GM12878 (cell line): ENCODE data around the gene SP6. TPM values are rescaled to one million over a fixed set of nuclear protein-coding genes. Genes with fewer than 3 reads are reported as not detected.

Source experiments
- ATAC-seq: fragments of 200-7000 bp; cut with Tn5 transposase; 3 replicates; pipeline ENCODE4 v1.9.1; 2020; ENCODE audit warnings: mild to moderate bottlenecking, moderate library complexity
- BruUV-seq: library from RNA; stranded (reverse); fragments of 400-500 nt; replicated peaks from 2 replicates; lab custom pipeline; 2021; lab: Mats Ljungman, UMichigan
- CTCF ChIA-PET: fragments of 300-600 bp; sonication (Branson Sonifier 250); formaldehyde crosslinking; extraction: SDS; loops from one replicate; lab custom pipeline; 2021; ENCODE audit warnings: inconsistent platforms; lab: Yijun Ruan, JAX
- POLR2A ChIA-PET: fragments of 350-600 bp; formaldehyde crosslinking; extraction: SDS; loops from one replicate; lab custom pipeline; 2021; ENCODE audit warnings: inconsistent platforms; lab: Charles Lee
- RAD21 ChIA-PET: fragments of 300-600 bp; sonication (Branson Sonifier 250); formaldehyde crosslinking; loops from one replicate; lab custom pipeline; 2023; ENCODE audit warnings: antibody characterized with exemption; ENCODE audit not compliant: unreplicated experiment; lab: Charles Lee
- SMC1A ChIA-PET: fragments of 300-600 bp; sonication (Branson Sonifier 250); formaldehyde crosslinking; loops from one replicate; lab custom pipeline; 2023; ENCODE audit not compliant: unreplicated experiment, uncharacterized antibody; lab: Charles Lee
- DNase-seq: peaks from one replicate; pipeline ENCODE4 v3.0.0-alpha.2; 2011; ENCODE audit warnings: low read depth, low spot score
- FAIRE-seq: peaks from 3 replicates; lab custom pipeline; 2011; peaks lifted over from hg19 to GRCh38; lab: Jason Lieb, UNC
- H2AFZ ChIP-seq: 2 replicates; pipeline ENCODE4 v1.6.0; 2011; ENCODE audit warnings: low read depth, low read length, control low read depth; ENCODE audit not compliant: control insufficient read depth
- H3K27ac ChIP-seq: 2 replicates; pipeline ENCODE4 v1.5.1; 2011; ENCODE audit warnings: control low read depth; ENCODE audit not compliant: control insufficient read depth, insufficient read depth
- H3K27me3 ChIP-seq, 2 experiments: replicated peaks in 1 of 2; 2 replicates each; pipeline versions ENCODE4 v1.6.0 to v1.6.1; 2011; ENCODE audit warnings: low read length in 1 of 2; ENCODE audit not compliant: control insufficient read depth in 2 of 2, insufficient read depth in 2 of 2
- H3K36me3 ChIP-seq, 2 experiments: 2 replicates each; pipeline ENCODE4 v1.5.1; 2011; ENCODE audit warnings: low read length in 1 of 2; ENCODE audit not compliant: control insufficient read depth in 2 of 2, insufficient read depth in 2 of 2
- H3K4me1 ChIP-seq: 2 replicates; pipeline ENCODE4 v1.6.1; 2011; ENCODE audit warnings: mild to moderate bottlenecking, low read length, moderate library complexity, mixed read lengths; ENCODE audit not compliant: control insufficient read depth, insufficient read depth
- H3K4me2 ChIP-seq: 2 replicates; pipeline ENCODE4 v1.6.0; 2011; ENCODE audit warnings: control low read depth; ENCODE audit not compliant: control insufficient read depth, insufficient read depth
- H3K4me3 ChIP-seq: fragments of 200-600 bp; sonication (generic); 2 replicates; pipeline ENCODE4 v1.5.1; 2016
- H3K79me2 ChIP-seq: 2 replicates; pipeline ENCODE4 v1.6.0; 2011; ENCODE audit warnings: low read length; ENCODE audit not compliant: control insufficient read depth, insufficient read depth
- H3K9ac ChIP-seq: 2 replicates; pipeline ENCODE4 v1.8.0; 2011; ENCODE audit warnings: low read length, control low read depth, mixed read lengths; ENCODE audit not compliant: control insufficient read depth, insufficient read depth
- H3K9me3 ChIP-seq: replicated peaks from 3 replicates; pipeline ENCODE4 v1.5.1; 2011; ENCODE audit warnings: mild to moderate bottlenecking, low read length; ENCODE audit not compliant: control insufficient read depth, insufficient read depth
- H4K20me1 ChIP-seq: 2 replicates; pipeline ENCODE4 v1.6.0; 2011; ENCODE audit not compliant: control insufficient read depth, insufficient read depth
- BRCA1 ChIP-seq: IDR thresholded peaks from 2 replicates; pipeline ENCODE4 v1.6.1; 2011; ENCODE audit warnings: low read depth, low read length, improper control_type of control experiment
- CBX5 ChIP-seq: sonication (generic); IDR thresholded peaks from 2 replicates; pipeline ENCODE4 v1.6.1; 2016; ENCODE audit warnings: low read depth, moderate library complexity, mild to moderate bottlenecking, inconsistent platforms
- CHD2 ChIP-seq: IDR thresholded peaks from 2 replicates; pipeline ENCODE4 v1.6.1; 2011; ENCODE audit warnings: low read depth, low read length, improper control_type of control experiment, borderline replicate concordance
- CREM ChIP-seq: IDR thresholded peaks from 2 replicates; pipeline ENCODE4 v1.6.1; 2014; ENCODE audit warnings: antibody characterized with exemption, low read depth
- ETV6 ChIP-seq, 2 experiments: fragments of 450-650 bp in 1 of 2; IDR thresholded peaks in 1 of 2; conservative IDR thresholded peaks in 1 of 2; 2 replicates each; pipeline ENCODE4 v1.6.1; 2014; ENCODE audit warnings: antibody characterized with exemption in 1 of 2, borderline replicate concordance in 1 of 2, low read depth in 1 of 2, mild to moderate bottlenecking in 1 of 2, moderate library complexity in 1 of 2
- MYC ChIP-seq: IDR thresholded peaks from 2 replicates; pipeline ENCODE4 v1.6.1; 2011; ENCODE audit warnings: mild to moderate bottlenecking, low read length, moderate library complexity, inconsistent platforms; ENCODE audit not compliant: insufficient read depth, insufficient replicate concordance, insufficient read length, severe bottlenecking
- NBN ChIP-seq: fragments of 450-650 bp; IDR thresholded peaks from 2 replicates; pipeline ENCODE4 v1.6.1; 2016
- NKRF ChIP-seq: fragments of 450-650 bp; conservative IDR thresholded peaks from 2 replicates; pipeline ENCODE4 v1.6.1; 2017; ENCODE audit warnings: mild to moderate bottlenecking, moderate library complexity
- RAD51 ChIP-seq: fragments of 450-650 bp; IDR thresholded peaks from 2 replicates; pipeline ENCODE4 v1.6.1; 2016; ENCODE audit warnings: moderate library complexity, mild to moderate bottlenecking, inconsistent platforms
- SMAD1 ChIP-seq: fragments of 450-650 bp; IDR thresholded peaks from 2 replicates; pipeline ENCODE4 v1.6.1; 2018; ENCODE audit warnings: mild to moderate bottlenecking, low read depth; ENCODE audit not compliant: partially characterized antibody
- SP1 ChIP-seq: IDR thresholded peaks from one replicate; pipeline ENCODE4 v1.6.1; 2011; ENCODE audit warnings: low read depth, low read length
- SREBF2 ChIP-seq: IDR thresholded peaks from 2 replicates; pipeline ENCODE4 v1.6.1; 2012; ENCODE audit warnings: mild to moderate bottlenecking, low read length
- STAT3 ChIP-seq: IDR thresholded peaks from 2 replicates; pipeline ENCODE4 v1.6.1; 2011; ENCODE audit warnings: low read depth, low read length, improper control_type of control experiment
- TBL1XR1 ChIP-seq: IDR thresholded peaks from 2 replicates; pipeline ENCODE4 v1.6.1; 2012; ENCODE audit warnings: low read depth, low read length, improper control_type of control experiment
- YY1 ChIP-seq: IDR thresholded peaks from 2 replicates; pipeline ENCODE4 v1.6.1; 2011; ENCODE audit warnings: low read depth, mild to moderate bottlenecking, low read length
- ZNF217 ChIP-seq: fragments of 450-650 bp; IDR thresholded peaks from 2 replicates; pipeline ENCODE4 v1.6.1; 2017; ENCODE audit warnings: antibody characterized with exemption, mild to moderate bottlenecking
- ZZZ3 ChIP-seq: IDR thresholded peaks from 2 replicates; pipeline ENCODE4 v1.6.1; 2011; ENCODE audit warnings: low read depth; ENCODE audit not compliant: control insufficient read depth, insufficient read length
- WGBS: methylation state at CpG from one replicate; pipeline ENCODE4 v1.1.6; 2016; ENCODE audit warnings: low lambda C conversion rate; ENCODE audit not compliant: insufficient replicate concordance, insufficient coverage; ENCODE audit errors: missing lambda C conversion rate; 5-methylcytosine and 5-hydroxymethylcytosine counted together
- in situ Hi-C: fragments of 300-500 bp; cut with MboI; formaldehyde crosslinking; loops from 9 replicates; pipeline ENCODE4 v1.14.3; 2018; ENCODE audit warnings: mixed read lengths
- intact Hi-C: fragments of 100-400 bp; cut with micrococcal nuclease; formaldehyde crosslinking; loops from one replicate; pipeline ENCODE4 v1.14.2; 2022; ENCODE audit not compliant: unreplicated experiment
- polyA plus RNA-seq, 11 experiments: library from polyadenylated mRNA; depleted of rRNA in 4 of 11; unstranded in 6 of 11; stranded (reverse) in 5 of 11; fragments of >200 nt; fragmentation: Nextera tagmentation in 4 of 11; fragmentation: Illumina TruSeq in 1 of 11; extraction: Ambion mirVana in 4 of 11; extraction: Trizol in 1 of 11; gene quantifications; 1 replicate in 1 of 11; 2 replicates in 10 of 11; pipeline versions ENCODE4 v1.2.1 to v1.2.3, GENCODE V29; 2011 to 2016; ENCODE audit warnings: inconsistent platforms in 2 of 11, missing spikeins in 2 of 11, low read depth in 1 of 11
- total RNA-seq, 4 experiments: library from RNA; depleted of rRNA in 3 of 4; stranded (reverse); fragments of >200 nt in 3 of 4; fragmentation: Illumina TruSeq in 1 of 4; extraction: Trizol in 1 of 4; gene quantifications; 2 replicates each; pipeline versions ENCODE4 v1.2.1 to v1.2.3, GENCODE V29; 2013 to 2021
- TF ChIP-seq, protein P1 (sequence below): IDR thresholded peaks from 2 replicates; pipeline ENCODE4 v1.6.1; 2012; ENCODE audit warnings: low read length, inconsistent platforms

The SP6 gene
- total and polyA plus RNA-seq, 10 of the 15 experiments (the other 5 are each of a cell fraction or from before 2014, with no cell fraction given): 0.05 to 0.15 (median 0.06) TPM; not detected in 7

GRCh38 chr17:47873200-47874090 is 22.5 kb upstream of the SP6 start:
- Histone ChIP-seq H3K79me2 (no peaks in the 10 kb centered on the region), H3K9me3 (no peaks in the 10 kb centered on the region), H3K36me3 (no peaks in the 10 kb centered on the region), H4K20me1 (no peaks in the 10 kb centered on the region), H3K4me3 (no peak overlapping the region), H3K4me1 (peaks cover 6% of the 10 kb centered on the region; the same call in 1 of the 2 replicates), H3K9ac (no peak overlapping the region), H3K4me2 (no peak overlapping the region), H2AFZ (no peak overlapping the region), H3K27me3 (peaks cover under 1 to 10% of the 10 kb centered on the region in 2 experiments), H3K27ac (no peak overlapping the region)
- RAD21 ChIA-PET: no interaction called here
- FAIRE-seq (no peak), DNase-seq (no peak), ATAC-seq (no peak)
- POLR2A ChIA-PET: interaction anchor here (0.7 kb wide), 1 partner anchor 9 kb away, joined by 3 read pairs; no protein-coding TSS in a partner anchor
- 43% methylated on average over 4 of the region's 4 CpGs for WGBS
- TF ChIP-seq YY1 (no peak), NBN (no peak), ETV6 (conservative IDR thresholded peaks at IDR 0.05 in 1 of 2, IDR thresholded peaks at IDR 0.05 in 1 of 2; ENCODE audit: borderline replicate concordance in 1 of 2, low read depth in 1 of 2) (no peak), SMAD1 (no peak), STAT3 (no peak), RAD51 (no peak), MYC (no peak), SP1 (no peak), BRCA1 (no peak), TBL1XR1 (no peak), CREM (no peak), CHD2 (no peak), CBX5 (no peak), SREBF2 (no peak), ZZZ3 (no peak), ZNF217 (no peak), NKRF (no peak)
- TF ChIP-seq, protein P1, sequence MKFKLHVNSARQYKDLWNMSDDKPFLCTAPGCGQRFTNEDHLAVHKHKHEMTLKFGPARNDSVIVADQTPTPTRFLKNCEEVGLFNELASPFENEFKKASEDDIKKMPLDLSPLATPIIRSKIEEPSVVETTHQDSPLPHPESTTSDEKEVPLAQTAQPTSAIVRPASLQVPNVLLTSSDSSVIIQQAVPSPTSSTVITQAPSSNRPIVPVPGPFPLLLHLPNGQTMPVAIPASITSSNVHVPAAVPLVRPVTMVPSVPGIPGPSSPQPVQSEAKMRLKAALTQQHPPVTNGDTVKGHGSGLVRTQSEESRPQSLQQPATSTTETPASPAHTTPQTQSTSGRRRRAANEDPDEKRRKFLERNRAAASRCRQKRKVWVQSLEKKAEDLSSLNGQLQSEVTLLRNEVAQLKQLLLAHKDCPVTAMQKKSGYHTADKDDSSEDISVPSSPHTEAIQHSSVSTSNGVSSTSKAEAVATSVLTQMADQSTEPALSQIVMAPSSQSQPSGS: no peak
- no TSS peak for BruUV-seq
- SMC1A ChIA-PET: interaction anchor here (1.2 kb wide), 1 partner anchor 31 kb away, joined by 3 read pairs; no protein-coding TSS in a partner anchor
- intact Hi-C loops: no loop called here
- CTCF ChIA-PET: interaction anchor here (1.1 to 1.8 kb wide), 2 partner anchors 29 to 31 kb away, joined by 3 to 9 read pairs; no protein-coding TSS in a partner anchor
- in situ Hi-C loops: no loop called here
